ENCODE data around the gene ZNF621. TPM values are rescaled to one million over a fixed set of nuclear protein-coding genes. Genes with fewer than 3 reads are reported as not detected.

ZNF621 gene
- total and polyA plus RNA-seq, 9 of the 15 experiments (the other 6 are each of a cell fraction or from before 2014, with no cell fraction given) = 4.7 to 28.9 (median 20.6) TPM

GRCh38 chr3:40583691-40584090 lies 58.9 kb downstream of the ZNF621 start:
- ChIA-PET POLR2A (interaction anchor here (1.5 kb wide), 1 partner anchor 19 kb away, joined by 3 read pairs; no protein-coding TSS in a partner anchor), CTCF (ENCODE audit: low intra/inter-chr PET ratio) (interaction anchor here (0.5 to 2.4 kb wide), 3 partner anchors 512 to 1576 kb away, joined by 4 to 13 read pairs (median 7); no protein-coding TSS in a partner anchor)
- DNase-seq (ENCODE audit: extremely low read depth in 1 of 4, low spot score in 3 of 4) = no peak
- in situ Hi-C loops (cut with MboI) (no loop called here), intact Hi-C loops (cut with micrococcal nuclease) (loop anchor here (1.0 to 10.0 kb wide), 7 partner anchors 131 to 1298 kb away; no protein-coding TSS in a partner anchor)
- no TSS peak for BruUV-seq (replicated peaks)
- TF ChIP-seq ZNF512 (tag; IDR thresholded peaks at IDR 0.05) (no peak), BMI1 (IDR thresholded peaks at IDR 0.05; ENCODE audit: low read length) (no peak), SRSF1 (IDR thresholded peaks at IDR 0.05; ENCODE audit: low read depth, low read length) (no peak), MXI1 (IDR thresholded peaks at IDR 0.05; ENCODE audit: low read depth, low read length) (no peak), PPARD (CRISPR knock-in tag; IDR thresholded peaks at IDR 0.05) (no peak), NR1H2 (CRISPR knock-in tag; IDR thresholded peaks at IDR 0.05) (no peak), ILF3 (IDR thresholded peaks at IDR 0.05; ENCODE audit: borderline replicate concordance) (no peak)
- no peaks in the 10 kb centered on the region for H3K79me2 ChIP-seq (ENCODE audit: control insufficient read depth, insufficient read depth, low read length)
- H3K4me1 ChIP-seq (replicated peaks in 1 of 2; ENCODE audit: control insufficient read depth in 2 of 2, insufficient read depth in 2 of 2, low read length in 2 of 2) = 0 out of 5 replicates have a peak, but pooled peaks cover 0 to 3% of the 10 kb centered on the region in 2 experiments
- FAIRE-seq = no peak
- H3K4me3 ChIP-seq = no peak overlapping the region
- no peaks in the 10 kb centered on the region for H3K9me1 ChIP-seq (ENCODE audit: control insufficient read depth, insufficient read depth, low read length)
- no peak for ATAC-seq
- no peaks in the 10 kb centered on the region for H3K36me3 ChIP-seq (ENCODE audit: control insufficient read depth, insufficient read depth, low read length)
- no peak overlapping the region for H3K27ac ChIP-seq (ENCODE audit: extremely low read depth, low read depth, low read length)
- peaks cover 9 to 37% of the 10 kb centered on the region in 2 experiments; a peak in 3 of 5 replicates for H3K27me3 ChIP-seq (ENCODE audit: control insufficient read depth in 2 of 2, insufficient read depth in 2 of 2, low read length in 2 of 2)
- H4K20me1 ChIP-seq (replicated peaks; ENCODE audit: control insufficient read depth, insufficient read depth, low read length) = 0 out of 2 replicates have a peak, but pooled peaks cover 3% of the 10 kb centered on the region
- WGBS (ENCODE audit: insufficient coverage, low coverage, missing lambda C conversion rate) = 4% methylated on average over 7 of the region's 7 CpGs
- H3K9ac ChIP-seq (ENCODE audit: insufficient read depth in 1 of 2, low read depth in 2 of 2, low read length in 2 of 2) = 0 out of 4 replicates have a peak overlapping the region, but pooled peaks of 1 of the 2 experiments have one; percentile 14
- H3K9me3 ChIP-seq (replicated peaks; ENCODE audit: control insufficient read depth, insufficient read depth, low read depth, low read length) = no peaks in the 10 kb centered on the region
- no peak overlapping the region for H3K4me2 ChIP-seq (ENCODE audit: insufficient read depth, low read length)
- no peak overlapping the region for H2AFZ ChIP-seq (ENCODE audit: low read depth, low read length)
